PC-9 (cell line): ENCODE measurements around the gene PPP1R3D.

Experiments
- CTCF ChIP-seq: fragments of 200-600 bp; sonication (generic); conservative IDR thresholded peaks from 2 replicates; pipeline ENCODE4 v1.6.1; 2017; ENCODE audit warnings: mixed run types, antibody characterized with exemption, mild to moderate bottlenecking, moderate library complexity
- EZH2 ChIP-seq: fragments of 200-600 bp; sonication (generic); IDR thresholded peaks from 2 replicates; pipeline ENCODE4 v1.8.0; 2017; ENCODE audit warnings: antibody characterized with exemption, low read depth

GRCh38 chr20:59947376-59947775 is 7.3 kb upstream of the PPP1R3D start:
- no peak for TF ChIP-seq CTCF
- no peak for TF ChIP-seq EZH2
